HG03280 (cell line): Measurements from ENCODE around the gene MBLAC1.

ENCODE experiments used
- ATAC-seq: cut with Tn5 transposase; IDR thresholded peaks from one replicate; pipeline ENCODE4 v1.9.1; 2021; ENCODE audit warnings: mild to moderate bottlenecking, moderate library complexity; ENCODE audit not compliant: unreplicated experiment

Gene MBLAC1

DNA sequence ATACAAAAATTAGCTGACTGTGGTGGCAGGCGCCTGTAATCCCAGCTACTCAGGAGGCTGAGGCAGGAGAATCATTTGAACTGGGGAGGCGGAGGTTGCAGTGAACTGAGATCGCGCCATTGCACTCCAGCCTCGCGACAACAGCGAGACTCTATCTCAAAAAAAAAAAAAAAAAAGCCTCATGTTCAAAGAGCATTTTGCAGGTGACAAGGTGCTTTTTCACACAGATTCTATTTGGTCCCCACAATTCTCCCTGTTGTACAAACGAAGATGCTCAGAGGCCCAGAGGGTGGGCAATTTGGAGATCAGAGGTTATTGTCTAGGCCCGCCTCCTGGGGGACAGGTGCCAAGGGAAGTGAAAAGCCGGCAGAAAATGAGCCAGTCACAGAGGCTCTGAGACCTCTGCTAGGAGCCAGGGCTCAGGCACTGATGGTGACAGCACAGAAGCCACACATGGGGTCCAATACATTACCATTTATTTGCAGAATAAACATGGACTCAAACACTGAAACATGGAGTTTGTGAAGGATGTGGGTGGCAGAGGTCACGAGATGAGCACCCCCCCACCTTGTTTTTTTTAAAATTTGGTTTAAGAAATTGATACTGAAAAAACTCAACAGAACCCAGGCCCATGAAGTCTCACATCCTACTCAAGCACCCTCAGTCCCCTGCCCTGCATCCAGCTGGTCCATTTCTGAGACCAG, 42.5 kb downstream of the MBLAC1 start:
- ATAC-seq: no peak

DNA sequence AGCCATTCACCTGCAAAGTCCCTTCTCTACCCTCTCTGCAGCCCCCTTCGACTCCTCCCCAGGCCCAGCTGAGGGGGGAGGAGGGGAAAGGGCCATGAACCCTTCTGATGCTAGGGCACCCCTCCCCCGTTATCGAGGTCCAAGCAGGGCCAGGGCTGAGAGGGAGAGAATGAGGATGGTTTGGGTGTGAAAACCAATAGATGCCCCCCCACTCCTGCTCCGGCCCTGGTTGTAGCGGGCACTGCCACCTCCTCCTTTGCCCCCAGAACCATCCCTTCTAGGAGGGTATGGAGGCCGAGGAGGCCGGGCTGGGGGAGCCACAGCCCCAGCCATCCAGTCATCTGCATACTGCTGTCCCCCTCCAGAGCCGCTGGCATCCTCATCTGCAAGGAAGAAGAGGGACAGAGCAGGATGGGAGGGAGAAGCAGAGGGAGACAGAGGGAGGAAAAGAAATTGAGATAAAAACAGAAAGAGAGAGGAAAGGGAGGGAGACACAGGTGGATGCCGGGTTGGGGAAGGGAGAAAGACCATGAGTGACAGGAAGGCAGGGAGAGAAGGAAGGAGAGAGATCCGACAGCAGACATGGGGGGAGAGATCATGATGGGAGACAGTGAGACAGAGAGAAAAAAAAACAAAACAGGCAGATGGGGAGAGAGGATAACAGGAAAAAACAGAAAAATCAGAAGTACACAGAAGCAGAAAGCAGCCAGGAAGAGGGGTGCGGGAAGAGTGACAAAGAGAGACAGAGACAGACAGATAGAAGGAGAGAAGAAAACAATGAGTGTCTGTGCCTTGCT, 43.5 kb downstream of the MBLAC1 start:
- no peak for ATAC-seq

DNA sequence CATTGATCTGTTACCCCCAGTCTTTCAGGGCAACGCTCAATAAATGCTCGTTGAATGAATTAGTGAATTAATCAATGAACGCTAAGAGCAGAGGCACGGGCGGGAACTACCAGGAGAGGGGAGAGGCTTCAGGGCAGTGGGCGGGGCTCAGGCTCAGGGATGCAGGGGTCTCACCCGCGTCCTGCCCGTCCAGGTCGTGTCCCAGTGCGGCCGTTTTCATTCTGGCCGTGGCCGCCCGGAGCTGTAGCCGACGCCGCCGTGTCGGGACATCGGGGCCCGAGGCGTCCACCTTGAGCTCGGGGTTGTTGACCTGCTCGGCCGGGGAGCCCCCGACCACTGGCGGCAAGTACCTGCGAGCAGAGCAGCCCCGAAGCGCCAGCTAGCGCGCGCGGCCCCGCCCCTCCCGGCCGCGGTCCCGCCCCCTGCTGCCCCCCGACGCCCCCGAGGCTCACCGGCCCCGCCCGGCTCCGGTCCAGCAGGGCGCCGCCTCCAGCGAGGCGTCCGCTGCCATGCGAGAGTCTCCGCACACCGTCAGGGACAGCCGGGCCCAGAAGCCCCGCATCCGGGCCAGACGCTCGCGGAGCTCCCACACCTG, 44.4 kb downstream of the MBLAC1 start:
- no peak for ATAC-seq

DNA sequence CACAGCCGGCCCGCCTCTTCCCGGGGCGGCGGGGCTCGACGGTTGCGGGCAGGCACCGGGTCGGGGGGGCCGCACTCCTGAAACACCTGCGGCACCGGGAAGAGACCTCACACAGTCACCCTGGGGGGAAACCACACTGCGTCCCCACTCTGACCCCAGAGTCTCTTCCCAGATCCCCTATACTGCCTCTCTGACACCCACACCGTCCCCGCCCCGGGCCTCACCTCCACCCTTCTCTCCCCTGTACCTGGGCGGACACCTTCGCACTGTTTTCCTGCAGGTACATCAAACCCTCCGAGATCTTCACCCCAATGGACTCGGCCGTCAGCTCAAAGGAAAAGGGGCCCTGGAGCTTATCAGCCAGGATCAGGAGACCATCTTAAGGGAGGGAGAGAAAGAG, 45.1 kb downstream of the MBLAC1 start:
- no peak for ATAC-seq

DNA sequence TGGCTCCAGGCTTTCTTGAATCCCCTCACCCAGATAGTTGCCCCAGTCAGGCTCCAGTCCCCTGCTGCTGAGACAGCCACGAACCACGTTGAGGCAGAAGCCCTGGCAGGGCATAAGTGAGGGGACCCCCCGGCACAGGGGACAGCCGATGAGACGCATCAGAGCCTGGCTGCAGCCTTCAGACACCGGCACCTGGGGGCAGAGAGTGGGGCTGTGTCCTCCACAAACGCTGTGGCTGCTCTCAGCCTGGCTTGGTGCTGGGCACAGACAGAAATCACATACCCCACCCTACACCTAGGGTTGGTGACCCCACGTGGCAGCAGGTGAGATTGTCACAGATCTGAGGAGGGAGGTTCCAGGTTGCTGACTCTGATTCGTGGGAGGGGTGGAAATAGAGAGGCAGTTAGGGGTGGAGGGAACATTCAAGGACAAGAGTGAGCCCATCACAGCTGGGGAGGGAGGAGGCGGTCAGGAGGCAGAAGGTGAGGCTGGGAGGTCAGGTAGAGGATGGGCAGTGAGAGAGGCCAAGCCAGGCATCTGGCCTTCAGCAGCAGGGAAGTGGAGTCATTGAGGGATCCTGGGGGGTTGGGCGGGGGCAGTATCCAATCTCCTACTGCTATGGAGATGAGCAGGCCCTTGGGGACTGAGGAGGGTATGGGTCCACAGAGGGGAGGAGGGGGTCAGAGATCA, 47.2 kb downstream of the MBLAC1 start:
- ATAC-seq: no peak

DNA sequence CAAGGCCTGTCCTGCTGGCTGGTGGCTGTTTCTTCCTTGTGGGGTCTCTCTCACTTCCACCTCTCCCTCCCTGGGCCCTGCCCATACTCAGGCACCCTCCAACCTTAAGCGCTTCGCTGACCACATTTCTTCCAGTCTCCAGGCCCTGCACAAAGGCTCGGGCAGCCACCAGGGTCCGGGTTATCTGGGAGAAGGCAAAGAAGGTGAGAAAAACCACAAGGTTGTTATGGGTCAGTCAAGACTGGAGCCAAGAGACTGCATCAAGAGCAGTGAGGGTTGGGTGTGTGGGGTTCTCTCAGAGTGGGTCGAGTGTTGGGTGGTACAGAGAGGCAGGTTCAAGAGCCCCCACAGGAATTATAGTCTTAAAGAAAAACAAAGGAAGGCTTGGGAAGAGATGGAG, 47.8 kb downstream of the MBLAC1 start:
- ATAC-seq: no peak

DNA sequence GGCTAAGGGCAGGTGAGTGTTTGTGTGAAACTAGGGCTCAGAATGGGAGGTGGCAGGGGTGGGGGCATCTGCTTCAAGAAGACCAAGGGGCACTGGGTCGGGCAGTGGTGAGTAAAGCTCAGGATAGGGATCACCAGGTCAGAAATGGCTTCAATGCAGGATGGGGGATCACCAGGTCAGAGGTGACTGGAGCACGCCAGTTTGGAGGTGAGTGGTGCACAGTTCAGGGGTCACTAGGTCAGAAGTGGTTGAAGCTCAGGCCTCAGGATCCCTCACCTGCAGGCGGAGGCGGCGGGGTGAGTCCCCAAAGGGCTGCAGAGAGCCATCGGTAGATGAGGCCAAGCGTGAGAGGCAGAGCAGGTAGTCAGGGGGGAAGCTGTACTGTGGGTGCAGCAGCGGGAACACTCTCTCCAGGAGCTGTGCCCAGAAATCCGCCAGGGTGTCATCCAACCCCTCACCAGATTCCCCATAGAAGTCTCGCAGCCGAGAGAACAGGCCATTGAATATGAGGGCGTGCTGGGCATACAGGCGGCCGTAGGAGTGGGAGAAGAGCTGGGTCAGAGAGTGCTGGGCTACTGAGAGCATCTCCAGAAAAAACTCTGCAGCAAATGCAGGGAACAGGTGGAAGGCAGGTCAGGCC, 48.6 kb downstream of the MBLAC1 start:
- ATAC-seq: no peak

DNA sequence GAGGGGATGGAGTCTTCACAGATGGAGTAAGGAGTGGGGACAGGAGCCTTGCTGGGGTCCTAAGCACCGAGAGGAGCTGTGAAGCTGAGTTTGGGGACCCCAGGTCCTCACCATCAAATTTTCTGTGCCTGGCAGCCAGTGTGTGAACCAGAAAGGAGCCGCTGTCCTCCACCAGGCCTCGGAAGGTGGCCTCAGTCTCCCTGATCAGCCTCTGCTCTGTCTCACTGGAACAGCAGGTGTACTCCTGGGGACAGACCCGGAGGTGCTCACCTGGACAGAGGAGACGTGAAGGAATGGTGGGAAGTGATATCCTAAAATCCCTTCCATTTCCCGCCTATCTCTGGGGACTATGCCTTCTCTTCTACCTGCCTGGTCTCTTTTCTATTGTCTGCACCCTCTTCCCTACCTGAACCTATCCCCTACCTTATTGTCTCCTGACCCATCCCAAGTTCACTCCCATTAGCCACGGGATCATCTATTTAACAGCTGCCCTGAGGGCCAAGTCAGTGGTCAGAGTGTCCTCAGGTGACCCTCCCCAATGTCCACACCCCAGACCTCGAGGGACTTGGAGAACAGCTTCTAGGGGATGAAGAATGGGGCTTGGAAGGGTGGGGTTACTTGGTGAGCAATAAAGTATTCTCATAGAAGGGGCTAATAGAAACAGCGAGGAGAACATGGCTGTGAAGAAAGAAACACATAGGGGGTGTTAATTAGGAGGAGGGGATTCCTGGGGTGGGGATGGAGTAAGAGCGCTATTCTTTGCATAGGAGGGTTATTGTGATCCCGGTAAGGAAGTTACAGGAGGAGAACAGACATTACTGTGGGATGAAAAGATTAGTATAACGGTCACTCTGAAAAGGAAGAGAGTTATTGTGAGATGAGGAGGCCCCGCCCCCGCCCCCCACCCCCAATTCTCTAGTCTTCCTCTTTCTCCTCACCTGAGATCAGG, 49.6 kb downstream of the MBLAC1 start:
- no peak for ATAC-seq

DNA sequence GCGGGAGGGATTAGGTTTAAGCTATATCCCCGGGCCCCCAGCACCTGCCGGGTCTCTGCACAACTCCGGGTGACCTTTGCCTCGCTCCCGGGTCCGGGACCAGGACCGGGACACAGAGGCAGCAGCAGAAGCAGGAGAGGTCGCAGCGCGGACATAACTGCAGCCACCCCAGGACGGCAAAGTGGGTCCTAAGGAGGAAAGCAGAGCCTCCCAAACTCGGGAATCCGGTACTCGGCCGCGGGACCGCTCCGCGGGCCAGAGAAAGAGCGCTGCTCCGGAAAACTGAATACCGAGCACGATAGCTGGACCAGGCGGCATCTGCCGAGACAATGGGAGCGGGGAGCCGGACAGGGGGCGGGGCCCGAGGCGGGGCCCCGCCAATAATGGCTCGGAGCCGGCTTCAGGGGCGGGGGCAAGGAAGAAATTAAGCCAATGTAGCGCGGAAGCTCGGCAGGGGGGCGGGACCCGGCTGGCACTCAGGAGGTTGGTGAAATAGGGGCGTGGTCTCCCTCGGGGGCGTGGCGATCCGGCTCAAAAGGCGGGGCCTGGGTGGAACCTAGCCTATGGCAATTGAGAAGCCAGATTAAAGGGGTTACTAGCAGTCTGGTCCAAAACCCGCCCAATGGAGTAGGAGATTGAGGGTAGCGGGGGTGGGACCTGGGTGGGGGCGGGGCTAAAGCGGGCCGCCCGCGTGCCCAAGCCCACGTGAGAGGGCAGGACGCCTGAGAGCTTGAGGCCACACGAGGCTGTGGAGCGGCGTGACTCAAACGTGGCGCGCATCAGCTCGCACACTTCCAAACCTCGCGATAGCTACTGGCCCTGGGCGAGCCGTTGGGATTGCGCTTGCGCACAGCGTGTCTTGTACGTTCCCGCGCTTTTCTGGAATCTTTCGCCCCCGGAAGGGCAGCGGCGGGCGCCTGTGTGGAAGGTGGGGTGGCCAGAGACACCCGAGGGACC, 50.6 kb downstream of the MBLAC1 start, which contains the start of the genes GPC2 and STAG3:
GPC2 (minus strand) TSS at position 337 of the 957 bp plus-strand sequence; CDS start at position 155, 182 bp downstream.
STAG3 (plus strand) TSS at position 874 of the 957 bp plus-strand sequence. CDS start 2,639 bp downstream, outside the sequence.
- ATAC-seq: peak; percentile 87
